PFSK-1 (cell line): Measurements from ENCODE around the gene TKFC.

Experiments used
- SIN3A ChIP-seq: IDR thresholded peaks from 2 replicates; pipeline ENCODE4 v1.6.1; 2012; ENCODE audit warnings: mild to moderate bottlenecking, low read length, moderate library complexity, borderline replicate concordance; ENCODE audit not compliant: insufficient read depth
- TF ChIP-seq, protein P1 (sequence below), 2 experiments: IDR thresholded peaks; 2 replicates each; pipeline versions ENCODE4 v1.6.1 to v1.8.0; 2011 to 2012; ENCODE audit warnings: low read depth in 2 of 2, low read length in 2 of 2, control low read depth in 1 of 2, inconsistent platforms in 1 of 2, mild to moderate bottlenecking in 1 of 2, moderate library complexity in 1 of 2; ENCODE audit not compliant: insufficient read depth in 1 of 2

GRCh38 chr11:61367406-61367805, 34.4 kb downstream of the TKFC start:
- TF ChIP-seq, protein P1, sequence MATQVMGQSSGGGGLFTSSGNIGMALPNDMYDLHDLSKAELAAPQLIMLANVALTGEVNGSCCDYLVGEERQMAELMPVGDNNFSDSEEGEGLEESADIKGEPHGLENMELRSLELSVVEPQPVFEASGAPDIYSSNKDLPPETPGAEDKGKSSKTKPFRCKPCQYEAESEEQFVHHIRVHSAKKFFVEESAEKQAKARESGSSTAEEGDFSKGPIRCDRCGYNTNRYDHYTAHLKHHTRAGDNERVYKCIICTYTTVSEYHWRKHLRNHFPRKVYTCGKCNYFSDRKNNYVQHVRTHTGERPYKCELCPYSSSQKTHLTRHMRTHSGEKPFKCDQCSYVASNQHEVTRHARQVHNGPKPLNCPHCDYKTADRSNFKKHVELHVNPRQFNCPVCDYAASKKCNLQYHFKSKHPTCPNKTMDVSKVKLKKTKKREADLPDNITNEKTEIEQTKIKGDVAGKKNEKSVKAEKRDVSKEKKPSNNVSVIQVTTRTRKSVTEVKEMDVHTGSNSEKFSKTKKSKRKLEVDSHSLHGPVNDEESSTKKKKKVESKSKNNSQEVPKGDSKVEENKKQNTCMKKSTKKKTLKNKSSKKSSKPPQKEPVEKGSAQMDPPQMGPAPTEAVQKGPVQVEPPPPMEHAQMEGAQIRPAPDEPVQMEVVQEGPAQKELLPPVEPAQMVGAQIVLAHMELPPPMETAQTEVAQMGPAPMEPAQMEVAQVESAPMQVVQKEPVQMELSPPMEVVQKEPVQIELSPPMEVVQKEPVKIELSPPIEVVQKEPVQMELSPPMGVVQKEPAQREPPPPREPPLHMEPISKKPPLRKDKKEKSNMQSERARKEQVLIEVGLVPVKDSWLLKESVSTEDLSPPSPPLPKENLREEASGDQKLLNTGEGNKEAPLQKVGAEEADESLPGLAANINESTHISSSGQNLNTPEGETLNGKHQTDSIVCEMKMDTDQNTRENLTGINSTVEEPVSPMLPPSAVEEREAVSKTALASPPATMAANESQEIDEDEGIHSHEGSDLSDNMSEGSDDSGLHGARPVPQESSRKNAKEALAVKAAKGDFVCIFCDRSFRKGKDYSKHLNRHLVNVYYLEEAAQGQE (IDR thresholded peaks at IDR 0.05; ENCODE audit: insufficient read depth in 1 of 2, low read depth in 2 of 2, low read length in 2 of 2), result no peak
- TF ChIP-seq SIN3A, result no peak
